SK-N-SH (cell line): Measurements from ENCODE around the gene MRPL53. TPM values are rescaled to one million over a fixed set of nuclear protein-coding genes. Genes with fewer than 3 reads are reported as not detected.

Experiments
- CTCF ChIA-PET: fragments of 300-600, 350-600 bp; formaldehyde crosslinking; extraction: SDS; loops from one replicate; lab custom pipeline; 2021; lab: Yijun Ruan, JAX
- POLR2A ChIA-PET: fragments of 350-600 bp; sonication (Branson Sonifier 250); formaldehyde crosslinking; extraction: SDS; loops from one replicate; lab custom pipeline; 2020; ENCODE audit warnings: antibody characterized with exemption, inconsistent platforms; lab: Yijun Ruan, JAX
- DNase-seq: peaks from one replicate; pipeline ENCODE4 v3.0.0; 2012
- H2AFZ ChIP-seq: fragments of 200-600 bp; sonication (generic); 2 replicates; pipeline ENCODE4 v1.8.1; 2016; ENCODE audit warnings: antibody characterized with exemption, mild to moderate bottlenecking, low read depth
- H3F3A ChIP-seq: fragments of 200-600 bp; sonication (generic); replicated peaks from 2 replicates; pipeline ENCODE3; 2016; ENCODE audit warnings: antibody characterized with exemption, mild to moderate bottlenecking; ENCODE audit not compliant: insufficient read depth
- H3K27ac ChIP-seq, 2 experiments: fragments of 200-500 bp in 1 of 2; fragments of 200-600 bp in 1 of 2; sonication (Bioruptor generic) in 1 of 2; sonication (generic), shearing (Covaris generic) in 1 of 2; 2 replicates each; pipeline versions ENCODE4 v1.5.1 to v1.6.1; 2014 to 2016; ENCODE audit warnings: low read depth in 2 of 2, inconsistent platforms in 1 of 2, low read length in 1 of 2, mild to moderate bottlenecking in 1 of 2, mixed read lengths in 1 of 2
- H3K27me3 ChIP-seq: fragments of 200-600 bp; sonication (generic), shearing (Covaris generic); 2 replicates; pipeline ENCODE4 v1.6.1; 2016; ENCODE audit warnings: mixed run types; ENCODE audit not compliant: insufficient read depth
- H3K36me3 ChIP-seq, 2 experiments: fragments of 200-500 bp in 1 of 2; fragments of 200-600 bp in 1 of 2; sonication (Bioruptor generic) in 1 of 2; sonication (generic) in 1 of 2; replicated peaks in 1 of 2; 2 replicates each; pipeline versions ENCODE3 to v1.5.1; 2014 to 2016; ENCODE audit warnings: low read length in 1 of 2, mild to moderate bottlenecking in 1 of 2; ENCODE audit not compliant: insufficient read depth in 2 of 2, control insufficient read depth in 1 of 2
- H3K4me1 ChIP-seq, 2 experiments: fragments of 200-500 bp in 1 of 2; fragments of 200-600 bp in 1 of 2; sonication (Bioruptor generic) in 1 of 2; sonication (generic), shearing (Covaris generic) in 1 of 2; 2 replicates each; pipeline versions ENCODE4 v1.5.1 to v1.6.1; 2014 to 2016; ENCODE audit warnings: low read depth in 1 of 2, low read length in 1 of 2, mixed run types in 1 of 2; ENCODE audit not compliant: insufficient read depth in 2 of 2, control insufficient read depth in 1 of 2
- H3K4me2 ChIP-seq: fragments of 200-600 bp; sonication (generic), shearing (Covaris generic); 2 replicates; pipeline ENCODE4 v1.6.1; 2017; ENCODE audit warnings: mixed run types
- H3K4me3 ChIP-seq, 2 experiments: fragments of 200-500 bp in 1 of 2; fragments of 200-600 bp in 1 of 2; sonication (Bioruptor generic) in 1 of 2; sonication (generic), shearing (Covaris generic) in 1 of 2; 2 replicates each; pipeline versions ENCODE4 v1.5.1 to v1.8.1; 2014 to 2016; ENCODE audit warnings: low read depth in 2 of 2, inconsistent platforms in 1 of 2, low read length in 1 of 2, mild to moderate bottlenecking in 1 of 2, mixed read lengths in 1 of 2, moderate library complexity in 1 of 2
- H3K79me2 ChIP-seq: fragments of 200-600 bp; sonication (generic); 2 replicates; pipeline ENCODE4 v1.8.1; 2017; ENCODE audit warnings: mild to moderate bottlenecking; ENCODE audit not compliant: insufficient read depth
- H3K9ac ChIP-seq: fragments of 200-600 bp; sonication (generic); 2 replicates; pipeline ENCODE4 v1.6.1; 2017; ENCODE audit warnings: mixed run types
- H3K9me2 ChIP-seq: fragments of 200-600 bp; sonication (generic); 2 replicates; pipeline ENCODE4 v1.6.1; 2017; ENCODE audit warnings: mixed run types
- H3K9me3 ChIP-seq: fragments of 200-600 bp; sonication (generic); 2 replicates; pipeline ENCODE4 v1.6.1; 2017; ENCODE audit warnings: mixed run types, mild to moderate bottlenecking, moderate library complexity
- H4K20me1 ChIP-seq: fragments of 200-600 bp; sonication (generic); 2 replicates; pipeline ENCODE4 v1.6.1; 2017; ENCODE audit warnings: mild to moderate bottlenecking, mixed run types; ENCODE audit not compliant: insufficient read depth
- ELF1 ChIP-seq: IDR thresholded peaks from 2 replicates; pipeline ENCODE4 v1.4.0; 2012
- EZH2phosphoT487 ChIP-seq: fragments of 200-600 bp; sonication (generic); IDR thresholded peaks from 2 replicates; pipeline ENCODE4 v1.6.1; 2017; ENCODE audit warnings: low read depth, mixed run types, mild to moderate bottlenecking, antibody characterized with exemption, moderate library complexity, borderline replicate concordance
- FOSL2 ChIP-seq: IDR thresholded peaks from 2 replicates; pipeline ENCODE4 v1.4.0; 2012; ENCODE audit warnings: low read depth, mild to moderate bottlenecking, moderate library complexity, borderline replicate concordance
- MEF2A ChIP-seq: IDR thresholded peaks from 2 replicates; pipeline ENCODE4 v1.4.0; 2012; ENCODE audit warnings: low read depth, borderline replicate concordance
- NFIC ChIP-seq: IDR thresholded peaks from 2 replicates; pipeline ENCODE4 v1.4.0; 2012; ENCODE audit warnings: borderline replicate concordance
- RAD21 ChIP-seq: IDR thresholded peaks from 2 replicates; pipeline ENCODE4 v1.6.1; 2012; ENCODE audit warnings: mild to moderate bottlenecking, low read length
- RCOR1 ChIP-seq: fragments of 150-350 bp; IDR thresholded peaks from 2 replicates; pipeline ENCODE4 v1.6.1; 2017; ENCODE audit warnings: antibody characterized with exemption, low read length
- RFX5 ChIP-seq: IDR thresholded peaks from 2 replicates; pipeline ENCODE4 v1.6.1; 2012; ENCODE audit warnings: mild to moderate bottlenecking, improper control_type of control experiment, low read length
- RXRA ChIP-seq: IDR thresholded peaks from 2 replicates; pipeline ENCODE4 v1.4.0; 2012; ENCODE audit warnings: low read depth, mild to moderate bottlenecking, borderline replicate concordance
- SIN3A ChIP-seq: IDR thresholded peaks from 2 replicates; pipeline ENCODE4 v1.6.1; 2012; ENCODE audit warnings: low read depth, mild to moderate bottlenecking, low read length, moderate library complexity, borderline replicate concordance
- SMC3 ChIP-seq: IDR thresholded peaks from 2 replicates; pipeline ENCODE4 v1.6.1; 2012; ENCODE audit warnings: low read depth, low read length, improper control_type of control experiment
- TAF1 ChIP-seq: IDR thresholded peaks from 2 replicates; pipeline ENCODE4 v1.6.1; 2012; ENCODE audit warnings: low read depth, mild to moderate bottlenecking, low read length, moderate library complexity, borderline replicate concordance
- TCF12 ChIP-seq: IDR thresholded peaks from 2 replicates; pipeline ENCODE4 v1.4.0; 2012
- WGBS: methylation state at CpG from one replicate; pipeline ENCODE4 v1.1.6; 2017; ENCODE audit warnings: low lambda C conversion rate; 5-methylcytosine and 5-hydroxymethylcytosine counted together
- polyA plus RNA-seq, 3 experiments: library from polyadenylated mRNA; depleted of rRNA; stranded (reverse); fragments of >200 nt; gene quantifications; 2 replicates each; pipeline ENCODE4 v1.2.3, GENCODE V29; 2012
- TF ChIP-seq, protein P1 (sequence below): fragments of 150-350 bp; IDR thresholded peaks from 2 replicates; pipeline ENCODE4 v1.6.1; 2017; ENCODE audit warnings: antibody characterized with exemption, low read length, low read depth, borderline replicate concordance
- TF ChIP-seq, protein P2 (sequence below): fragments of 200-600 bp; sonication (generic); IDR thresholded peaks from 2 replicates; pipeline ENCODE4 v1.6.1; 2017; ENCODE audit warnings: antibody characterized with exemption, mild to moderate bottlenecking, moderate library complexity
- TF ChIP-seq, protein P3 (sequence below): IDR thresholded peaks from 2 replicates; pipeline ENCODE4 v1.6.1; 2012; ENCODE audit warnings: mild to moderate bottlenecking, low read depth, low read length, moderate library complexity

Gene MRPL53
- polyA plus RNA-seq, 1 of the 3 experiments (the other 2 are of a cell fraction), result 95.0 TPM

DNA sequence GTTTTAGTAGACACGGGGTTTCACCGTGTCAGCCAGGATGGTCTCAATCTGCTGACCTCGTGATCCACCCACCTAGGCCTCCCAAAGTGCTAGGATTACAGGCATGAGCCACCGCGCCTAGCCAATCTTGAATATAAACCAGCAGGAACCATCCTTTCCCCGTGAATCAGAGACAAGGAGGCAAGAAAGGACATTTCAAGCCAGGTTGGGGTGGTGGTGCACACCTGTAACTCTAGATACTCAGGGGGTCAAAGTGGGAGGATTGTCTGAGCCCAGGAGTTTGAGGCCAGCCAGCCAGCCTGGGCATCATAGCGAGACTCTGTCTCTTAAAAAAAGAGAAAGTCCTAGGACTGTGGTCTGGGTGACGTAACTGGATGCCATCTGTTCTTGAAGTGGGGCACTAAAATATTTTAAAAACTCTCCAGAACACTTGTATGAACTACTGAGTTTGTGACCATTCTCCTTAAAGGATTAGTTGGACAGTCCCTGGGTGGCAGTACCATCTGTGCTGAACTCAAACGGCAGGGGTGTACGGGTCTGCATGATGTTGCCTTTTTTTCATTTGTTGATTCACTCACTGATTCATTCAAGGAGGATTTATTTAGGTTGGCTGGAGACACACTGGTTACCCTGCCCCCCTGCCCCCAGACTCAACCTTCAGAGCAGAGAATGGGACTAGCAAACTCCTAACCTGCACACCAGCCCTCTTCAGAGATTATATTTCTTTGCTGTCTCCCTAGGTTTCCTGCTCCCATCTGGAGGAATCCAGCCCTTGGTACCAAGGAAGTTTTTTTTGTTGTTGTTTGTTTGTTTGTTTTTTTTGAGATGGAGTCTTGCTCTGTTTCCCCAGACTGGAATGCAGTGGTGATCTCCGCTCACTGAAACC, 38.9 kb upstream of the MRPL53 start:
- H2AFZ ChIP-seq, result no peak overlapping the region
- no peak overlapping the region for H3K9ac ChIP-seq
- H4K20me1 ChIP-seq, result no peaks in the 10 kb centered on the region
- peaks cover 0 to 3% of the 10 kb centered on the region in 2 experiments for H3K36me3 ChIP-seq
- H3F3A ChIP-seq, result peaks cover 25% of the 10 kb centered on the region
- DNase-seq, result no peak
- H3K27ac ChIP-seq, result peak overlapping the region in 1 of 2 experiments; percentile 3; a peak in 1 of 4 replicates
- TF ChIP-seq NFIC (no peak), FOSL2 (no peak), SIN3A (no peak), MEF2A (no peak), RXRA (no peak), RCOR1 (no peak), TCF12 (no peak), ELF1 (no peak), RAD21 (no peak), SMC3 (no peak), TAF1 (no peak)
- TF ChIP-seq, protein P1, sequence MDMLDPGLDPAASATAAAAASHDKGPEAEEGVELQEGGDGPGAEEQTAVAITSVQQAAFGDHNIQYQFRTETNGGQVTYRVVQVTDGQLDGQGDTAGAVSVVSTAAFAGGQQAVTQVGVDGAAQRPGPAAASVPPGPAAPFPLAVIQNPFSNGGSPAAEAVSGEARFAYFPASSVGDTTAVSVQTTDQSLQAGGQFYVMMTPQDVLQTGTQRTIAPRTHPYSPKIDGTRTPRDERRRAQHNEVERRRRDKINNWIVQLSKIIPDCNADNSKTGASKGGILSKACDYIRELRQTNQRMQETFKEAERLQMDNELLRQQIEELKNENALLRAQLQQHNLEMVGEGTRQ, result no peak
- CTCF ChIA-PET, result interaction anchor here (0.9 to 5.6 kb wide), 4 partner anchors 15 to 76 kb away, joined by 3 to 80 read pairs (median 22); partner anchors contain the start of genes AUP1, CCDC142, DQX1 and HTRA2
- no peak overlapping the region for H3K4me3 ChIP-seq
- no peak overlapping the region for H3K4me2 ChIP-seq
- peaks cover 32% of the 10 kb centered on the region; the same call in 1 of the 2 replicates for H3K79me2 ChIP-seq
- 67% methylated on average over 11 of the region's 11 CpGs for WGBS
- no peaks in the 10 kb centered on the region for H3K27me3 ChIP-seq
- no peaks in the 10 kb centered on the region for H3K9me2 ChIP-seq
- POLR2A ChIA-PET, result interaction anchor here (0.7 to 1.7 kb wide), 4 partner anchors 11 to 230 kb away, joined by 5 to 9 read pairs (median 6); partner anchors contain the start of gene LBX2
- peaks cover 17 to 30% of the 10 kb centered on the region in 2 experiments; a peak in 3 of 4 replicates for H3K4me1 ChIP-seq
- H3K9me3 ChIP-seq, result no peaks in the 10 kb centered on the region

DNA sequence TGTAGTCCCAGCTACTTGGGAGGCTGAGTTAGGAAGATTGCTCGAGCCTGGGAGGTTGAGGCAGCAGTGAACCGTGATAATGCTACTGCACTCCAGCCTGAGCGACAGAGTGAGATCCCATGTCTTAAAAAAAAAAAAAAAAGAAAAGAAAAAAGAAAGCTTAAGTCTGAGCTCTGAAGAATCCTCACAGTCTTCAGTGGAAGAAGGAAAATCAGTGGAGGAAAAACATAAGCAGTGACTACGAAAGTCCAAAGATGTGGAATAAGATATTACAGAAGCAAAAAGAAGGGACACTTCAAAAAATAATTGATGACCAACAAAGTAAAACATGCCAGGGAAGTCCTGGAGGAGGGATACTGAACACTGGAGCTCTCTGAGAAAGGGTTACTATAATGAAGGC, 37.8 kb upstream of the MRPL53 start:
- no peak overlapping the region for H3K9ac ChIP-seq
- POLR2A ChIA-PET, result interaction anchor here (0.6 to 1.7 kb wide), 4 partner anchors 10 to 949 kb away, joined by 3 to 9 read pairs (median 5); partner anchors contain the start of gene LBX2
- 88% methylated on average over 4 of the region's 4 CpGs for WGBS
- TF ChIP-seq EZH2phosphoT487, result no peak
- TF ChIP-seq NFIC, result no peak
- no peak for TF ChIP-seq ELF1
- no peak for TF ChIP-seq RXRA
- TF ChIP-seq RCOR1, result no peak
- TF ChIP-seq, protein P2, sequence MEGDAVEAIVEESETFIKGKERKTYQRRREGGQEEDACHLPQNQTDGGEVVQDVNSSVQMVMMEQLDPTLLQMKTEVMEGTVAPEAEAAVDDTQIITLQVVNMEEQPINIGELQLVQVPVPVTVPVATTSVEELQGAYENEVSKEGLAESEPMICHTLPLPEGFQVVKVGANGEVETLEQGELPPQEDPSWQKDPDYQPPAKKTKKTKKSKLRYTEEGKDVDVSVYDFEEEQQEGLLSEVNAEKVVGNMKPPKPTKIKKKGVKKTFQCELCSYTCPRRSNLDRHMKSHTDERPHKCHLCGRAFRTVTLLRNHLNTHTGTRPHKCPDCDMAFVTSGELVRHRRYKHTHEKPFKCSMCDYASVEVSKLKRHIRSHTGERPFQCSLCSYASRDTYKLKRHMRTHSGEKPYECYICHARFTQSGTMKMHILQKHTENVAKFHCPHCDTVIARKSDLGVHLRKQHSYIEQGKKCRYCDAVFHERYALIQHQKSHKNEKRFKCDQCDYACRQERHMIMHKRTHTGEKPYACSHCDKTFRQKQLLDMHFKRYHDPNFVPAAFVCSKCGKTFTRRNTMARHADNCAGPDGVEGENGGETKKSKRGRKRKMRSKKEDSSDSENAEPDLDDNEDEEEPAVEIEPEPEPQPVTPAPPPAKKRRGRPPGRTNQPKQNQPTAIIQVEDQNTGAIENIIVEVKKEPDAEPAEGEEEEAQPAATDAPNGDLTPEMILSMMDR, result no peak
- TF ChIP-seq MEF2A, result no peak
- no peak for TF ChIP-seq SMC3
- TF ChIP-seq, protein P3, sequence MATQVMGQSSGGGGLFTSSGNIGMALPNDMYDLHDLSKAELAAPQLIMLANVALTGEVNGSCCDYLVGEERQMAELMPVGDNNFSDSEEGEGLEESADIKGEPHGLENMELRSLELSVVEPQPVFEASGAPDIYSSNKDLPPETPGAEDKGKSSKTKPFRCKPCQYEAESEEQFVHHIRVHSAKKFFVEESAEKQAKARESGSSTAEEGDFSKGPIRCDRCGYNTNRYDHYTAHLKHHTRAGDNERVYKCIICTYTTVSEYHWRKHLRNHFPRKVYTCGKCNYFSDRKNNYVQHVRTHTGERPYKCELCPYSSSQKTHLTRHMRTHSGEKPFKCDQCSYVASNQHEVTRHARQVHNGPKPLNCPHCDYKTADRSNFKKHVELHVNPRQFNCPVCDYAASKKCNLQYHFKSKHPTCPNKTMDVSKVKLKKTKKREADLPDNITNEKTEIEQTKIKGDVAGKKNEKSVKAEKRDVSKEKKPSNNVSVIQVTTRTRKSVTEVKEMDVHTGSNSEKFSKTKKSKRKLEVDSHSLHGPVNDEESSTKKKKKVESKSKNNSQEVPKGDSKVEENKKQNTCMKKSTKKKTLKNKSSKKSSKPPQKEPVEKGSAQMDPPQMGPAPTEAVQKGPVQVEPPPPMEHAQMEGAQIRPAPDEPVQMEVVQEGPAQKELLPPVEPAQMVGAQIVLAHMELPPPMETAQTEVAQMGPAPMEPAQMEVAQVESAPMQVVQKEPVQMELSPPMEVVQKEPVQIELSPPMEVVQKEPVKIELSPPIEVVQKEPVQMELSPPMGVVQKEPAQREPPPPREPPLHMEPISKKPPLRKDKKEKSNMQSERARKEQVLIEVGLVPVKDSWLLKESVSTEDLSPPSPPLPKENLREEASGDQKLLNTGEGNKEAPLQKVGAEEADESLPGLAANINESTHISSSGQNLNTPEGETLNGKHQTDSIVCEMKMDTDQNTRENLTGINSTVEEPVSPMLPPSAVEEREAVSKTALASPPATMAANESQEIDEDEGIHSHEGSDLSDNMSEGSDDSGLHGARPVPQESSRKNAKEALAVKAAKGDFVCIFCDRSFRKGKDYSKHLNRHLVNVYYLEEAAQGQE, result no peak
- TF ChIP-seq SIN3A, result no peak
- no peak for TF ChIP-seq TAF1
- TF ChIP-seq RFX5, result no peak
- no peak for TF ChIP-seq FOSL2

More for the DNA sequence above, 37.8 kb upstream of the MRPL53 start:
- no peak overlapping the region for H3K4me2 ChIP-seq
- H3K79me2 ChIP-seq, result peaks cover 38% of the 10 kb centered on the region; the same call in 1 of the 2 replicates
- no peak overlapping the region for H2AFZ ChIP-seq
- no peak for DNase-seq
- H3K9me2 ChIP-seq, result no peaks in the 10 kb centered on the region
- peaks cover 31% of the 10 kb centered on the region for H3F3A ChIP-seq
- no peak overlapping the region for H3K4me3 ChIP-seq
- H3K27ac ChIP-seq, result peak overlapping the region in 1 of 2 experiments; percentile 1; a peak in 1 of 4 replicates
- peaks cover 24 to 33% of the 10 kb centered on the region in 2 experiments; a peak in 3 of 4 replicates for H3K4me1 ChIP-seq
- H3K27me3 ChIP-seq, result no peaks in the 10 kb centered on the region
- CTCF ChIA-PET, result interaction anchor here (0.9 to 7.5 kb wide), 4 partner anchors 16 to 78 kb away, joined by 3 to 80 read pairs (median 45); partner anchors contain the start of genes AUP1, CCDC142, DQX1 and HTRA2
- H4K20me1 ChIP-seq, result no peaks in the 10 kb centered on the region
- peaks cover 7 to 11% of the 10 kb centered on the region in 2 experiments for H3K36me3 ChIP-seq
- no peaks in the 10 kb centered on the region for H3K9me3 ChIP-seq
